ENCODE results near the gene ARFRP1. TPM values are rescaled to one million over a fixed set of nuclear protein-coding genes. Genes with fewer than 3 reads are reported as not detected.

Gene ARFRP1
- polyA plus RNA-seq, 3 donors = 18.2 to 31.1 (median 20.7) TPM

- Histone ChIP-seq H3K27ac (ENCODE audit: low read depth in 1 of 2, low read length in 2 of 2) (peak within 1 kb of the TSS; percentile 55 to 81), H3K4me1 (ENCODE audit: control insufficient read depth in 1 of 2, insufficient read depth in 2 of 2, low read length in 2 of 2) (peaks cover 27 to 32% of the 10 kb centered on the region in 2 donors), H3K4me2 (replicated peaks; ENCODE audit: extremely low read depth, low read length, poor library complexity, severe bottlenecking) (peak within 1 kb of the TSS; percentile 87), H3K9me3 (replicated peaks in 1 of 2; ENCODE audit: control insufficient read depth in 1 of 2, insufficient read depth in 1 of 2, low read length in 2 of 2) (no peaks in the 10 kb centered on the region), H3K36me3 (replicated peaks in 1 of 2; ENCODE audit: control insufficient read depth in 1 of 2, insufficient read depth in 2 of 2, low read length in 2 of 2) (peaks cover 20 to 31% of the 10 kb centered on the region in 2 donors), H2AFZ (ENCODE audit: insufficient read depth, low read depth, low read length, poor library complexity, severe bottlenecking) (peak within 1 kb of the TSS; percentile 94), H3K27me3 (ENCODE audit: control insufficient read depth in 2 of 2, insufficient read depth in 2 of 2, low read length in 2 of 2) (peaks cover 0 to 14% of the 10 kb centered on the region in 2 donors), H4K20me1 (ENCODE audit: insufficient read depth, low read length) (no peaks in the 10 kb centered on the region), H3K4me3 (replicated peaks in 1 of 3; ENCODE audit: low read depth in 2 of 3, low read length in 3 of 3) (peak within 1 kb of the TSS; percentile 70 to 96 (median 93)), H3K9ac (ENCODE audit: insufficient read depth, low read length, poor library complexity, severe bottlenecking) (peak within 1 kb of the TSS; percentile 77), H3K79me2 (ENCODE audit: insufficient read depth, low read length) (peaks cover 9% of the 10 kb centered on the region)
- Mint-ChIP-seq H3K9me3 (peaks cover 0 to 1% (median 0%) of the 10 kb centered on the region in 7 donors), H3K4me3 (peak within 1 kb of the TSS; percentile 95 to 96), H3K36me3 (peaks cover 29 to 31% of the 10 kb centered on the region in 2 donors), H3K27me3 (ENCODE audit: low read depth in 3 of 3) (peaks cover 5 to 15% (median 12%) of the 10 kb centered on the region in 3 donors), H3K4me1 (peaks cover 35% of the 10 kb centered on the region), H3K27ac (peak within 1 kb of the TSS; percentile 90 to 98 (median 95))
- TF ChIP-seq CTCF (IDR thresholded peaks at IDR 0.05) = no peak
- 4% methylated on average over 68 of the region's 73 CpGs for WGBS (ENCODE audit: insufficient coverage)
- DNase-seq = peak; percentile 87 to 90 (median 90)
- intact Hi-C loops (cut with micrococcal nuclease) = loop anchor here (2.0 to 5.0 kb wide), 3 partner anchors 49 to 84 kb away; partner anchors contain the start of genes ZGPAT (in 2 of the 2) and ARFRP1 (in 1 of the 2)
These were observed 49.6 kb downstream of the ARFRP1 start, which contains the start of gene RTEL1 for GRCh38 chr20:63657937-63658748. RTEL1 (plus strand) TSS chr20:63658312; CDS start chr20:63659403, 1,091 bp downstream.

- H3K27ac ChIP-seq (ENCODE audit: low read depth in 1 of 2, low read length in 2 of 2) = peak overlapping the region; percentile 55 to 81
- peaks cover 21 to 24% of the 10 kb centered on the region in 2 donors for H3K36me3 Mint-ChIP-seq
- WGBS (ENCODE audit: insufficient coverage) = 56% methylated on average over 27 of the region's 31 CpGs
- H3K4me2 ChIP-seq (replicated peaks; ENCODE audit: extremely low read depth, low read length, poor library complexity, severe bottlenecking) = peak overlapping the region; percentile 87
- peaks cover 0 to 1% (median 0%) of the 10 kb centered on the region in 7 donors for H3K9me3 Mint-ChIP-seq
- intact Hi-C loops (cut with micrococcal nuclease) = loop anchor here (5.0 kb wide), 2 partner anchors 50 to 85 kb away; partner anchors contain the start of genes ARFRP1 (in 1 of the 2) and ZGPAT (in 1 of the 2)
- H3K4me3 Mint-ChIP-seq = peak overlapping the region; percentile 95 to 96
- peaks cover 35% of the 10 kb centered on the region for H3K4me1 Mint-ChIP-seq
- peak overlapping the region in 2 of 3 experiments; percentile 93 to 96 for H3K4me3 ChIP-seq (replicated peaks in 1 of 3; ENCODE audit: low read depth in 2 of 3, low read length in 3 of 3)
- DNase-seq = no peak
- H3K27me3 Mint-ChIP-seq (ENCODE audit: low read depth in 3 of 3) = peaks cover 5 to 20% (median 12%) of the 10 kb centered on the region in 3 donors
- no peaks in the 10 kb centered on the region for H4K20me1 ChIP-seq (ENCODE audit: insufficient read depth, low read length)
- peaks cover 9% of the 10 kb centered on the region for H3K79me2 ChIP-seq (ENCODE audit: insufficient read depth, low read length)
- H3K9me3 ChIP-seq (replicated peaks in 1 of 2; ENCODE audit: control insufficient read depth in 1 of 2, insufficient read depth in 1 of 2, low read length in 2 of 2) = no peaks in the 10 kb centered on the region
- peaks cover 4 to 18% of the 10 kb centered on the region in 2 donors for H3K27me3 ChIP-seq (ENCODE audit: control insufficient read depth in 2 of 2, insufficient read depth in 2 of 2, low read length in 2 of 2)
- H2AFZ ChIP-seq (ENCODE audit: insufficient read depth, low read depth, low read length, poor library complexity, severe bottlenecking) = peak overlapping the region; percentile 94
- peak overlapping the region; percentile 77 for H3K9ac ChIP-seq (ENCODE audit: insufficient read depth, low read length, poor library complexity, severe bottlenecking)
- H3K36me3 ChIP-seq (replicated peaks in 1 of 2; ENCODE audit: control insufficient read depth in 1 of 2, insufficient read depth in 2 of 2, low read length in 2 of 2) = peaks cover 12 to 23% of the 10 kb centered on the region in 2 donors
- peaks cover 31 to 40% of the 10 kb centered on the region in 2 donors for H3K4me1 ChIP-seq (ENCODE audit: control insufficient read depth in 1 of 2, insufficient read depth in 2 of 2, low read length in 2 of 2)
- H3K27ac Mint-ChIP-seq = peak overlapping the region in 4 of 7 donors; percentile 90 to 98 (median 96)
- TF ChIP-seq CTCF (IDR thresholded peaks at IDR 0.05) = no peak
These were observed 50.4 kb downstream of the ARFRP1 start for GRCh38 chr20:63657260-63657936.

Data from CD14-positive monocyte (primary cell).